COLO668 (cell line): ENCODE measurements around the gene MCU.
"Not testable (repeated sequence)": the region's sequence is repeated elsewhere in the genome, so short reads cannot be mapped to it uniquely, and the experiment has no call there.

Experiments
- DNase-seq: peaks from one replicate; lab custom pipeline; 2025; ENCODE audit not compliant: unreplicated experiment; lab: John Stamatoyannopoulos, UW

The MCU gene

DNA sequence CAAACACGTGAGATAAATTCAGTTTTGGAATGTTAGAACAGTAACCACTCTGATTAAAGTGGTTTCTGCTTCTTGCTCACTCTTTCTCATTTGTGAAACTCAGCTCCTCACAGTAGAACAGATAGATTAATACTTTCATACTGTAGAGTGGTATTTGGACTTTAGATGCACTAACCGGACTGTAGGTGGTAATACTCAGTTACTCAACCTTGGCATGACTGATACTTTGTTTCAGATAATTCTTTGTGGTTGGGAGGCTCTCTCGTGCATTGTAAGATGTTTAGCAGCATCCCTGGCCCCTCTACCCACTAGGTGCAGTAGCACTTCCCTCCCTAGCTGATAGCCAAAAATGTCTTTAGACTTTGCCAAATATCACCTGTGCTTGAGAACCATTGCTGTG, 37.6 kb downstream of the MCU start:
- no peak for DNase-seq

DNA sequence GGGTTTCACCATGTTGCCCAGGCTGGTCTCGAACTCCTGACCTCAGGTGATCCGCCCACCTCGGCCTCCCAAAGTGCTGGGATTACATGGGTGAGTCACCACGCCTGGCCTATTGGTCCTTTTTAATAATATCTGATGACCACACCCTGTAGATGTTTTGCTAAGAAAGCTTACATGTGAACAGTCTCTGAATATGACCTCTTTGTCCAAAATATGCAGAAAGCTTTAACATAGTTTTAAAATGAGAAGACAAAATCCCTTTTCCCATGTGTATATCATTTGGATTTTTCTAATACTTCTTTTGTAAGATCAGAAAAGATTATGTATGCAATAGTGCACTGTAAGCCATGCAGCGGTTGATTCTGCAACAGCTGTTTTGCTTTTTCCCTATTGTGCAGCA, 38.5 kb downstream of the MCU start:
- no peak for DNase-seq

DNA sequence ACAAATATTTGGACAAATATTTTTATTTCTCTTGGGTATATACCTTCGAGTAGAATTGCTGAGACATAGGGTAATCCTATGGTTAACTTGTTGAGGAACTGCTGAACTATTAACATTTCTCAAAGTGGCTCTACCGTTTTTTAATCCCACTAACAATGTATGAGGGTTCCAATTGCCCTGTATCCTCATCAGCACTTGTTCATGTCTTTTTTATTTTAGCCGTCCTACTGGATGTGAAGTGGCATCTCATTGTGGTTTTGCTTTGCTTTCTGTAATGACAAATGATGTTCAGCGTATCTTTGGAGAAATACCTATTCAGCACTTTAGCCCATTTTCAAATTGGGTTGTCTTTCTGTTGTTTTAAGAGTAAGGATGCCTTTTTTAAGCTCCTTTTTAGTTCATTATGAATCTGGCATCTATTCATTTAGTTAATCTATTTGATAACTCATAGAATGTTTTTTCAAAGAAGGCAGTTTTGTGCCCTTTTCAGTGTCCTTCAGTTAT, 40.0 kb downstream of the MCU start:
- no peak for DNase-seq

DNA sequence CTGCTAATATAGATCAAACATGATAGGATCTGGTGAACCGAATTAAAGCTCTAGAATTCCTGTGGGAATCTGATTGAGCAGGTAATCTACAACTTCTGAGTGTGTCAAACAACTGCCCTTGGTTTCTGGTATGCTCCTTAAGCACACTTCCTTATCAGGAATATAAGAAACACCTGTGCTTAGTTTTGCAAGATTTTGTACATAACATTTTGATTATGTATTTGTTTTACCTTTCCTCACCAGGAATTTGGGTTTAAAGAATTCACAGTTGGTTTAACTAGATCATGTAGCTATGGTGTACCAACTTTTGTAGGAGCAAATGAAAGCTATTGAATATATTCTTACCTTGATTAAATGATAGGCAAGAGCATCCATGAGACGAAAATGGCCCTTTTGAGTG, 40.6 kb downstream of the MCU start:
- DNase-seq, result no peak

DNA sequence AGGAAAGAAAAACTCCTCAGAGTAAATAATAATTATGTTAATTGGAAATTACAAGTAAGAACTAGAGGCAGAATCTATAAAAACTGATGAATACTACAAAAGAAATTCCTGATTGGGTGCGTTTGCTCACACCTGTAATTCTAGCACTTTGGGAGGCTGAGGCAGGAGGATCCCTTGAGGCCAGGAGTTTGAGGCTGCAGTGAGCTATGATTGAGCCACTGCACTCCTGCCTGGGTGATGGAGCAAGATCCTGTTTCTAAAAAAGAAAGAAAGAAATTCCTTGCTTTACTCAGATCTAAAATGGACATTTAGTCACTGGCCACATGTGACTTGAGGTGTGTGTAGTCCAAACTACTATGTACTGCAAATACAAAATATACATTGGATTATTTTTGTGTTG, 42.0 kb downstream of the MCU start:
- DNase-seq, result no peak

DNA sequence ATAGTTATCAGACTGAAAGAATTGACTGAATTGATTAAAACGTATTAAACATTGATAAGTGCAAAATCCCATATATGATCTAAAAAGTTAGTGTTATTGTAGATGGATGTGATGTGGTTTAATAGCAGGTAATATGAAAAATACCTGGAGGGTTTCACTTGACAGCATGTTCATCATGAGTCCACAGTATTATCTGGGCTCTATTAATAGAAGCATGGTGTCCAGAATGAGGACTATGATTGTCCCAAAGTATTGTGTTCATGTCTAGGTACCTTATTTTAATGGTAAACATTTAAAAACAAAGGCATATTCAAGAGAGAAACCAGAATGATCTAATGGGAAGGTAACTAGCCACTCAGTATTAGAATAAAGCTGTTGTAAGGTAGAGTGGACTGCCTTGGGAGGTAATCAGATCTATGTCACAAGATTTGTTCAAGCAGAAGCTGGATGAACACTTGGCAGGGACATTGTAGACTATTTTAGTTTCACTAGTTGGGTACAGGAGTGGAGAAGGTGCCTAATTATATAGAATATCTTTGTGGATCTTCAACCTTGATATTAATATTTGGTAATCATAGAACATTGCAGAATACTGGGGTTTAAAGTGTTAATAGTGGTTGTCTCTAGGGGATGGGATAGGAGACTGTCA, 43.5 kb downstream of the MCU start:
- no peak for DNase-seq

DNA sequence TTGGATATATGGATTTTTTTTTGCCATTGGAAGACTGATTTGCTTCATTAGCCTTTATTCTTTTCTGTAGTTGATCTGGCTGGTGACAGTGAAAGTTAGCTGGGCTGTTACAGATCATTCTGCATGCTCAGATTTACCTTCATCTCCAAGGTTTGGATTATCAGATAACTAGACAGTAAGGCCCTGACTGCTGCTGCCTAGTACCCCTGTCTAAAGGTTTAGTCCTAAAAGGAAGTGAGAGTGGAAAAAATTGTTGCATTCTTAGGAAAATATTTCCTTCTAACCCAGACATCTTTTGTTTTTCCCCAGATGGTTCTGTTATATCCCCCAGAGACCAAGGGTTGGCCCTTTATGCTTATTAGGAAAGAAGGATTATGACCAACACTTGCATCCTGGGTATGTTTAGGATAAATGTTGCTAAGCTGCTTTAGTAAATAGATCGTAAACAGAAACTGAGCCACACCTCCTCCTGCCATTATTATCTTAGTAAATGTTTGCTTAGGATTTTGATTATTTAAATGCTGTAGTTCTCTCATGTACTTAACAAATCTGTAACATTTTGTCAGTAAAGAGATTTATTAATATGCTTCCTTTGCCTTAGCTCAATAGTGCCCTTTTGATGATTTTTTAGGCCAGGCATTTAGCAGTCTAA, 44.4 kb downstream of the MCU start:
- peak; percentile 1 for DNase-seq

DNA sequence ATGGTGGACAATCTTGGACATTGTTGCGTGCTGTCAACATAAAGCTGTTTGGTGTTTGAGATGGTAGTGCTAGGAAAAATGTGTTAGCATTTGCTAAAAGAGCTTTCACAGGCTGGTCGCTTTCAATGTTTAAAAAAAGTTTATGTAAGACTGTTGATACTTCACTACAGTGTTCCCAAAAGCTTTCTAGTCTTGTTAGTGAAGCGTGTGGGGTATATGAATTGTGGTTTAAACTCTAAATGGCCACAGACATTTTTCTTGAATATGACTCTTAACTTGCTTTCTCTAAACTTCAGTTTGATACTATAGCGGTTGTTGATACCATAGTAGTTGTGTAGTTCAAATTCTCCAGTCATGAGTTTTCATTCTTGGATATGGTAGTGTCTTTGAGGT, 44.9 kb downstream of the MCU start:
- DNase-seq, result no peak

DNA sequence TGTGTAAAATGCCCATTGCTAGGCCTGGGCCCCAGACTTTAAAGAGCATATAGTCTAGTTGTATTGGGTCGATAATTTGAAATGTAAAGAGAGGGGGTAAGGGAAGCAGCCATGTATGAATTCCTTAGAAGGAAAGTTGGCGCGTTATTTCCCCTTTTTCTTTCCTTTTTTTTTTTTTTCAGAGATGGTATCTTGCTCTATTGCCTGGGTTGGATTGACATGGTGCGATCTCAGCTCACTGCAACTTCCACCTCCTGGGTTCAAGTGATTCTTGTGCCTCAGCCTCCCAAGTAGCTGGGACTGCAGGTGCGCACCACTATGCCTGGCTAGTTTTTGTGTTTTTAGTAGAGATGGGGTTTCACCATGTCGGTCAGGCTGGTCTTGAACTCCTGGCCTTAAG, 45.4 kb downstream of the MCU start:
- DNase-seq, result not testable (repeated sequence)

DNA sequence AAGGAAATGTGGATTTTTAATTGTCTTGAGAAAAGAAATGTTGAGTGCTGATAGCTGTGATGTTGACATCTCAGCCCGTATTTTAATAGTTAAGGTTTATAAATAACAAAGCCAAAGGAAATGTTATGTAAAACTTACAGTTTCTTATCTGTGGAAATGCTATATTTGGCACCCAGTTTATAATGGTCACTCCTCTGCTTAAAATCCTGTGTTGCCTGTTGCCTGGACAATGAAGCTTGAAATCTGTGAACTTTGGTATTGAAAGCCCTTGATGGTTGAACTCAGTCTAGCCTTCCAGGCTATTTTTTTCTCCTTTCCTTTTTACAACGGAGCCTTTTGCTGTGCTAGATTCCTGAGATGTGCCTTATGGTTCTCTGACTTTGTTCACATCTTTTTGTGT, 46.5 kb downstream of the MCU start:
- DNase-seq, result no peak

DNA sequence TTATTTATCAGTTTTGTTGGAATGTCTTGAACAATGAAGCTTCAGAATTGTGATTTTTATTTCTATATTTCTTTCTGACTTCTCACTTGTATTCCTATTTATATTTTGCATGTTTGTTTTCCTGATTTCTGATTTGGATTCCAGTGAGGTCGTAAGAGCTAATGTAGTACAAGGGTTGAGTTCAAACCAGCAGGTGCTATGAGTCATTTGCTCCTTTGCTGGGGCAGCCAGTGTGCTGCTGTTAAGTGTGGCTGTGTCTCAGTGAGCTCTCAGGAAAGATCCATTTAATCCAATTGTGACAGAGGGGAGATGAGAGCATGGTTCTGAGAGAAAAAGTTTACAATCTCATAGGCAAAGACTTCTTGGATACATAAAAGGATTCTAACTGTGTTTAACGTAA, 48.6 kb downstream of the MCU start:
- DNase-seq, result peak; percentile 33

DNA sequence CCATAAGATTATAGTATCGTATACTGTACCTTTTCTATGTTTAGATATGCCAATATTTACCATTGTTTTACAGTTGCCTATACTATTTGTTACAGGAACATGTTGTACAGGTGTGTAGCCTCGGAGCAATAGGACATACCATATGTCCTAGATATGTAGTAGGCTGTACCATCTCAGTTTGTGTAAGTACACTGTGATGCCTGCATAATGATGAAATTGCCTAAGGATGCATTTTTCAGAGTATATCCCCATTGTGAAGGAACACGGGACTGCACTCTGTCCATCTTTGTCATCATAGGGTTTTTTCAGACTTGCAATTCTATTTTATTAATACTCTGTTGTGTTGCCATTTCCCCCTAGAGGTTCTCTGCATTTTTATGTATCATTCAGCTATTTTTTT, 50.1 kb downstream of the MCU start:
- DNase-seq, result no peak

DNA sequence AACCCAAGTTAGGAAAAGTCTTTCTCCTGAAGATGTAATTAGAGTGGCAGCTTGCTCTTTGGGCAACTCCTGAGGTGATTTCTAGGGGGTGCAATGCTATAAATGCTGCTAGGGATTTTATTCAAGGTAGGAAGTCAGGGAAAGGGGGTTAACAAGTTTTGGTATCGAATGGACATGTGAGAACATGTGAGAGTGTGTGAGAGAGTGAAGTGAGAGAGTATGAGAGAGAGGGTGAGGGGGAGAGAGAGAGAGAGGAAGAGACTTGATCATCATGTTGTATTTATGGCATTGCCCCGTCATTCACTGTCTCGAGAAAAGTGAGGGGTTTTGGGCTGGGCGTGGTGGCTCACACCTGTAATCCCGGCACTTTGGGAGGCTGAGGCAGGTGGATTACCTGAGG, 50.9 kb downstream of the MCU start:
- DNase-seq, result no peak

DNA sequence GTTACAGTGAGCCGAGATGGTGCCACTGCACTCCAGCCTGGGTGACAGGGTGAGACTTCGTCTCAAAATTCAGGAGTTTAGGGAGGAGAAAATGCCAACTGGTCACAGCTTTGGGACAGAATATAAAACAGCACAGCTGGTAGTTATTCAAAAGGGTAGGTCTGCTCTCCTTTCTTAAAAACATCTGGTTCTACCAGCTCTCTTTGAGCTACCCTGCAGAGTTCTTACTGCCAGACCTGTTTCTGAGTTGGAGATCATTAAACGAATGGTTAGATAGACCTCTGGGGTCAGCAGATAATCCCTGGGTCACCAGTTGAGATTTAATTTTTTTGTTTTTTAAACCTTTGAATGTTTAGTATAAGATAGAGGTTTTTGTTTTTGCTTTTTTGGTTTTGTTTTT, 52.6 kb downstream of the MCU start:
- DNase-seq, result no peak

DNA sequence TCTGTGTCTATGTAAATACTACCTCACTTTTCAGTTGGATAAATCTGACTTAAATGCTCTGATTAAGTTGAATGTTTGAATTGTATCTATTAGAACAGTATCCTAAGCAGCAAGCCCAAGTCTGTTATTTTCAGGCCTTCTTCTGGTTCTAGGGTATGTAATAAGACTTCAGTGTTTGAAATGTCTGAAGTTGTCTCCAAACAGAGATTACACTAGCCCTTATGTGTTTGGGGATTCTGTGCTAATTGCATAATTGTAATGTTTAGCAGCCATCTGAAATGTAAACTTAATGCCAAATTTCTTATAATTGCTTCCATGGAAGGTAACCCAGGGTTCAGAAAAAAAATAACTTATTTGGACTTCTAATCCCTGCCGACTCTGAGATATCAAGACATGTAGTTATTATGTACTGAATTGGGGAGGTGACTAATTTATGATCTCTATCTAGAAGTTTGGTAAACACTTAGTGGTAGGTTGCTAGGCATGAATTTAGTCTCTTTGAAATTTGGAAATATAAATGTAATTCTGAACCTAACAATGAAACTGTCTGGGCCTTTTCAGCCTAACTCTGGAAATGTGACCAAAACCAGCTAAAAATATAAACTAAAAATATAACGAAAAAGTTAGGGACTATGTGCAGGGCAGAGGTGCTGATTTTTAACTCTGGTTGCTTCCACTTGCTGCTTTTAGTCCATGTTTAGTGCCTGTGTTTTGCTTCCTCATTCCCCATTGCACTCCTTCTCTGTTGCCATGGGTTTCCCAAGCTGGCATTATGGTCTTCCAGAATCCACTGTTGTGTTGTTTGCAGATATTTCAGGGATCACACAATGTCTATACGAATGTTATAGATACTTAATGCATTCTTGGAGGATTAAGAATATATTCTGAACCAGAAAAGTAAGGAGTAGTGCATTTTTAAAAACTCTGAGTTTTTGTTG, 54.8 kb downstream of the MCU start:
- no peak for DNase-seq

DNA sequence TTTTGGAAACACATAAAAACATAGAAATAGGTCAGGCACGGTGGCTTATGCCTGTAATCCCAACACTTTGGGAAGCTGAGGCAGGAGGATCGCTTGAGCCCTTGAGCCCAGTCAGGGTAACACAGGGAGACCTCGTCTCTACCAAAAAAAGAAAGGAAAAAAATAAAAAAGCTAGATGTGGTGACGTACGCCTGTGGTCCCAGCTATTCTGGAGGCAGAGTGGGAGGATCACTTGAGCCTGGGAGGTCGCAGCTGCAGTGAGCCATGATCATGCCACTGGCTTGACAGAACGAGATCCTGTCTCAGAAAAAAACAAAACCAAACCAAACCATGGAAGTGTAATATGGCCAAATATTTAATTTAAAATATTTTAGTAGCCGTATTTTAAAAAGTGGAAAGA, 55.6 kb downstream of the MCU start:
- no peak for DNase-seq

DNA sequence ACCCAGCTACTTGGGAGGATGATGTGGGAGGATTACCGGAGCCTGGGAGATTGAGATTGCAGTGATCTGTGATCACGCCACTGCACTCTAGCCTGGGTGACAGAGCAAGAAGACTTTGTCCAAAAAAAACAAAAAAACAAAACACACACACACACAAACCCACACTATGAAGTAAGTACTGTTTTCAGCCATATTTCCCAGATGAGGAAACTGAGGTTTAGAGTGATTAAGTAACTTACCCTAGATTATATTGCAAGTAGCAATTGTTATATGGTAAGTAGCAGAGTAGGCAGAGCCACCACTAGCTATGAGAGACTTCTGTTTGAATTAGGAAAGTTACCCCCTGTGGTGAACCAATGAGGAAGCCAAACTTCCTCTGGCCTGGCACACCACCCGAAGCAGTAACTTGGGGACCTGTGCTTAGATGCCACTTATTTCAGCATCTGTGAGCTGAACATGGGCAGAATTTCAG, 61.9 kb downstream of the MCU start:
- DNase-seq, result no peak

DNA sequence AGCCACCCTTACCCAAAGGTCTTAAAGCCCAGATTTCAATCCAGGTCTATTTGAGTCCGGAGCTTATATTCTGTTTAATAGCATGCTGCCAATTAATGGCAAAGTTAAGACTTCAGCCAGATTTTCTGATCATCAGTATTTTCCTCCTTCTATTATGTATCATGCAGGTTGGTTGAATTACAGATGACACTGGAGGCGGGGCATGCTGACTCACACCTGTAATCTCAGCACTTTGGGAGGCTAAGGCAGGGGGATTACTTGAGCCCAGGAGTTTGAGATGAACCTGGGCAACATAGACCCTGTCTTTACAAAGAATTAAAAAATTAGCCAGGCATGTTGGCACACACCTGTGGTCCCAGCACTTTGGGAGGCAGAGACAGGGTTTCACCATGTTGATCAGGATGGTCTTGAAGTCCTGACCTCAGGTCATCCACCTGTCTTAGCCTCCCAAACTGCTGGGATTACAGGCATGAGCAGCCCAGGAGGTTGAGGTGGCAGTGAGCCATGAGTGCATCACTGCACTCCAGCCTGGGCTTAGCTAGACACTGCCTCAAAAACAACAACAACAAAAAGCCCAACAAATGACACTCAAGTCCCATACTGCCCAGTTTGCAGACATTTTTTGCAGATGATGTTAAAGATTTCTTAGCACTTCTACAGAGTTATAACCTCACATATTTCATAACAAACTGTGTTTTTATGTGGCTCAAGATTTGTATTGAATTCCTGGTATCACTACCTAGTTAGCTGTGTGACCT, 62.5 kb downstream of the MCU start:
- no peak for DNase-seq

DNA sequence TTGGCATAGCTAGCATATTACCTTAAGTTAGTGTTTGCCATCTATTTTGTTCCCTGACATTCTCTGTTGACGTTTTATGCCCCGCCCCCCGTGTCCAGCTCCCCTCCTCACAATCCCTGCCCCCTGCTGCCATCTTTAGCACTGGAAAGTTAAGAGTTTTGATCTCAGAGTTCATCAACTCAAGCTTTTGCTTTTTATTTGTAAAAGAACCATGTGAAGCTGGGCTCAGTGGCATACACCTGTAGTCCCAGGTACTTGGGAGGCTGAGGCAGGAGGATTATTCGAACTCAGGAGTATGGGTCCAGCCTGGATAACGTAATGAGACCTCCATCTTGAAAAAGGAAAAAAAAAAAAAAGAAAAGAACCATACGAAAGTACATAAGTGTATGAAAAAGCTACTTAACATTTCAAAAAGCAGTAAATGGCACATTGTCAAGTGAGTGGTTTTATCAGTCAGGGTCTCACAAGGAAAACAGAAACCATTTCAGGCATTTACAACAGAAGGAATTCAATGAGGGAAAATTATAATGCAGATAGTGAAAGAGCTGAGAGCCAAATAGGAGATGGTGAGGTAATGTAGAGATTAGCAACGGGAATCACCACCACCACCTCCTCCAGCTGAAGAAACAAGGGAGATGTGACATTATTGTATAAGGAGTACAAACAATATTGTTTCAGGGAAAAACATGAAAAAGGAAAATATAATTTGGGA, 64.9 kb downstream of the MCU start:
- no peak for DNase-seq

DNA sequence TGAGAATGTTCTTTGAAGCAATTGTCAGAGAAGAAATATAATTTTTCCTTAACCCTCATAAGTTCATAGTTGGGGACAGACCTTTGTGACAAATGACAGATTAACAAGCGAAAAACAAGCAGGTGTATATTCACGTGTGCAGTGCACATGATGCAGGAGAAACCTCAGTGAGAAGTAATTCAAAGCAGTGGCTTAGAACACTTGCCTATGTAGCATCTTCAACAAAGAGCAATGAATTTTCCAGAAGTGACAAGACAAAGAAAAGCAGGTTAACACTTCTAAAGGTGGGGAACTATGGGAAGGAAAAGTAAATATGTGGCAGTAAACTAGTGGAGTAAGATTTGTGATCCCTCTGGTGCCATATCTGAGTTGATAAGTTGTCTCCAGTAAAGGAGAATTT, 65.8 kb downstream of the MCU start:
- no peak for DNase-seq
